ENCODE measurements around the gene BSG. TPM values are rescaled to one million over a fixed set of nuclear protein-coding genes. Genes with fewer than 3 reads are reported as not detected.

Gene BSG
- total RNA-seq, 1 experiment from 2014 or later: 653 TPM

DNA sequence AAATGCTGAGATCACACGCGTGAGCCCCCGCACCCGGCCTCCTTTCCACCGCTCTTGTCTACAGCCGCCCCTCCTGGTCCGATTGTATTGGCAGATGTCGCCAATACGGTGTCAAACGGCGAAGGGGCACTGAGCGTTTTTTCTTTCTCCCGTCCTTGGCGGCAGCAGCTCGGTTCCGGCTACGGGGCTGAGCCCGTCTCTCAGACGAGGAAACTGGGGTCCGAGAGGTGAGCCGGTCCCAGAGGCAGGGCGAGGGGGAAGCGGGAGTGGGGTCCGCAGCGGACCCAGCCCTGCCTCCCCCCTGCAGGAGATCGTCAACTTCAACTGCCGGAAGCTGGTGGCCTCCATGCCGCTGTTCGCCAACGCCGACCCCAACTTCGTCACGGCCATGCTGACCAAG is 40.5 kb downstream of the BSG start:
- H3K4me3 ChIP-seq (ENCODE audit: low read depth in 2 of 2, low read length in 2 of 2): no peak overlapping the region
- H3K27me3 ChIP-seq (ENCODE audit: control insufficient read depth, insufficient read depth, low read length): no peaks in the 10 kb centered on the region
- H3K4me1 ChIP-seq (ENCODE audit: control insufficient read depth, insufficient read depth, low read length): peaks cover 26% of the 10 kb centered on the region
- intact Hi-C loops (cut with micrococcal nuclease; ENCODE audit: unreplicated experiment) (no loop called here), in situ Hi-C loops (cut with HindIII; ENCODE audit: low pct_unique_long_range_greater_than_20kb, low sequenced_read_pairs) (no loop called here)
- no TSS peak for BruUV-seq (replicated peaks)
- no peak for ATAC-seq
- H3K9me3 ChIP-seq (ENCODE audit: control insufficient read depth, insufficient read depth, low read depth, low read length): no peaks in the 10 kb centered on the region
- CTCF ChIA-PET: no interaction called here
- no peaks in the 10 kb centered on the region for H3K36me3 ChIP-seq (ENCODE audit: control insufficient read depth, insufficient read depth, low read length)
- TF ChIP-seq TCF7L2 (IDR thresholded peaks at IDR 0.05; ENCODE audit: low read depth, low read length) (no peak), SIN3A (IDR thresholded peaks at IDR 0.05; ENCODE audit: borderline replicate concordance, insufficient read depth, low read depth, low read length) (no peak)
- no peak overlapping the region for H3K27ac ChIP-seq (ENCODE audit: low read length)
- POLR2A ChIA-PET: no interaction called here
- no peak for DNase-seq (ENCODE audit: low read depth, low spot score)

- Histone ChIP-seq H3K27me3 (ENCODE audit: control insufficient read depth, insufficient read depth, low read length) (no peaks in the 10 kb centered on the region), H3K4me3 (ENCODE audit: low read depth in 2 of 2, low read length in 2 of 2) (no peak overlapping the region), H3K36me3 (ENCODE audit: control insufficient read depth, insufficient read depth, low read length) (no peaks in the 10 kb centered on the region), H3K4me1 (ENCODE audit: control insufficient read depth, insufficient read depth, low read length) (peaks cover 21% of the 10 kb centered on the region), H3K27ac (ENCODE audit: low read length) (no peak overlapping the region), H3K9me3 (ENCODE audit: control insufficient read depth, insufficient read depth, low read depth, low read length) (no peaks in the 10 kb centered on the region)
- no TSS peak for BruUV-seq (replicated peaks)
- ChIA-PET CTCF (no interaction called here), POLR2A (no interaction called here)
- in situ Hi-C loops (cut with HindIII; ENCODE audit: low pct_unique_long_range_greater_than_20kb, low sequenced_read_pairs) (no loop called here), intact Hi-C loops (cut with micrococcal nuclease; ENCODE audit: unreplicated experiment) (no loop called here)
- TF ChIP-seq, protein P1, sequence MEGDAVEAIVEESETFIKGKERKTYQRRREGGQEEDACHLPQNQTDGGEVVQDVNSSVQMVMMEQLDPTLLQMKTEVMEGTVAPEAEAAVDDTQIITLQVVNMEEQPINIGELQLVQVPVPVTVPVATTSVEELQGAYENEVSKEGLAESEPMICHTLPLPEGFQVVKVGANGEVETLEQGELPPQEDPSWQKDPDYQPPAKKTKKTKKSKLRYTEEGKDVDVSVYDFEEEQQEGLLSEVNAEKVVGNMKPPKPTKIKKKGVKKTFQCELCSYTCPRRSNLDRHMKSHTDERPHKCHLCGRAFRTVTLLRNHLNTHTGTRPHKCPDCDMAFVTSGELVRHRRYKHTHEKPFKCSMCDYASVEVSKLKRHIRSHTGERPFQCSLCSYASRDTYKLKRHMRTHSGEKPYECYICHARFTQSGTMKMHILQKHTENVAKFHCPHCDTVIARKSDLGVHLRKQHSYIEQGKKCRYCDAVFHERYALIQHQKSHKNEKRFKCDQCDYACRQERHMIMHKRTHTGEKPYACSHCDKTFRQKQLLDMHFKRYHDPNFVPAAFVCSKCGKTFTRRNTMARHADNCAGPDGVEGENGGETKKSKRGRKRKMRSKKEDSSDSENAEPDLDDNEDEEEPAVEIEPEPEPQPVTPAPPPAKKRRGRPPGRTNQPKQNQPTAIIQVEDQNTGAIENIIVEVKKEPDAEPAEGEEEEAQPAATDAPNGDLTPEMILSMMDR (IDR thresholded peaks at IDR 0.05): no peak
- TF ChIP-seq SIN3A (IDR thresholded peaks at IDR 0.05; ENCODE audit: borderline replicate concordance, insufficient read depth, low read depth, low read length): no peak
- TF ChIP-seq, protein P2, sequence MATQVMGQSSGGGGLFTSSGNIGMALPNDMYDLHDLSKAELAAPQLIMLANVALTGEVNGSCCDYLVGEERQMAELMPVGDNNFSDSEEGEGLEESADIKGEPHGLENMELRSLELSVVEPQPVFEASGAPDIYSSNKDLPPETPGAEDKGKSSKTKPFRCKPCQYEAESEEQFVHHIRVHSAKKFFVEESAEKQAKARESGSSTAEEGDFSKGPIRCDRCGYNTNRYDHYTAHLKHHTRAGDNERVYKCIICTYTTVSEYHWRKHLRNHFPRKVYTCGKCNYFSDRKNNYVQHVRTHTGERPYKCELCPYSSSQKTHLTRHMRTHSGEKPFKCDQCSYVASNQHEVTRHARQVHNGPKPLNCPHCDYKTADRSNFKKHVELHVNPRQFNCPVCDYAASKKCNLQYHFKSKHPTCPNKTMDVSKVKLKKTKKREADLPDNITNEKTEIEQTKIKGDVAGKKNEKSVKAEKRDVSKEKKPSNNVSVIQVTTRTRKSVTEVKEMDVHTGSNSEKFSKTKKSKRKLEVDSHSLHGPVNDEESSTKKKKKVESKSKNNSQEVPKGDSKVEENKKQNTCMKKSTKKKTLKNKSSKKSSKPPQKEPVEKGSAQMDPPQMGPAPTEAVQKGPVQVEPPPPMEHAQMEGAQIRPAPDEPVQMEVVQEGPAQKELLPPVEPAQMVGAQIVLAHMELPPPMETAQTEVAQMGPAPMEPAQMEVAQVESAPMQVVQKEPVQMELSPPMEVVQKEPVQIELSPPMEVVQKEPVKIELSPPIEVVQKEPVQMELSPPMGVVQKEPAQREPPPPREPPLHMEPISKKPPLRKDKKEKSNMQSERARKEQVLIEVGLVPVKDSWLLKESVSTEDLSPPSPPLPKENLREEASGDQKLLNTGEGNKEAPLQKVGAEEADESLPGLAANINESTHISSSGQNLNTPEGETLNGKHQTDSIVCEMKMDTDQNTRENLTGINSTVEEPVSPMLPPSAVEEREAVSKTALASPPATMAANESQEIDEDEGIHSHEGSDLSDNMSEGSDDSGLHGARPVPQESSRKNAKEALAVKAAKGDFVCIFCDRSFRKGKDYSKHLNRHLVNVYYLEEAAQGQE (IDR thresholded peaks at IDR 0.05; ENCODE audit: insufficient read depth in 1 of 2, low read depth in 2 of 2, low read length in 1 of 2): no peak
- TF ChIP-seq TCF7L2 (IDR thresholded peaks at IDR 0.05; ENCODE audit: low read depth, low read length): no peak
- no peak for TF ChIP-seq POLR2AphosphoS5 (IDR thresholded peaks at IDR 0.05; ENCODE audit: low read depth, low read length)
- no peak for ATAC-seq
- DNase-seq (ENCODE audit: low read depth, low spot score): no peak
Observed at GRCh38 chr19:613732-614567, 41.6 kb downstream of the BSG start.

DNA sequence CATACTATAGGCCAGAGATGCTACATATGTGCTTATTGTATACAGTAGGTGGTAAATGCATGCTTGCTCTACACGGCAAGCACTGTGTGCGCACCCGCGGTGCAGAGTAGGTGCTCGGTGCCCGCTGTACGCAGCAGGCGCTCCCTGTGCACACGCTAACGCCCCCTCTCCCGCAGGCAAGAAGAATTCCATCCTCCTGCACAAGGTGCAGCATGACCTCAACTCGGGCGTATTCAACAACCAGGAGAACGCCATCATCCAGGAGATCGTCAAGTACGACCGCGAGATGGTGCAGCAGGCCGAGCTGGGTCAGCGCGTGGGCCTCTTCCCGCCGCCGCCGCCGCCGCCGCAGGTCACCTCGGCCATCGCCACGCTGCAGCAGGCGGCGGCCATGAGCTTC is 43.2 kb downstream of the BSG start:
- intact Hi-C loops (cut with micrococcal nuclease; ENCODE audit: unreplicated experiment): no loop called here
- H3K9me3 ChIP-seq (ENCODE audit: control insufficient read depth, insufficient read depth, low read depth, low read length): no peaks in the 10 kb centered on the region
- no TSS peak for BruUV-seq (replicated peaks)
- no peaks in the 10 kb centered on the region for H3K27me3 ChIP-seq (ENCODE audit: control insufficient read depth, insufficient read depth, low read length)
- in situ Hi-C loops (cut with HindIII; ENCODE audit: low pct_unique_long_range_greater_than_20kb, low sequenced_read_pairs): no loop called here
- TF ChIP-seq POLR2AphosphoS5 (IDR thresholded peaks at IDR 0.05; ENCODE audit: low read depth, low read length) (no peak), SIN3A (IDR thresholded peaks at IDR 0.05; ENCODE audit: borderline replicate concordance, insufficient read depth, low read depth, low read length) (no peak), TCF7L2 (IDR thresholded peaks at IDR 0.05; ENCODE audit: low read depth, low read length) (no peak)
- TF ChIP-seq, protein P1 (IDR thresholded peaks at IDR 0.05): no peak
- TF ChIP-seq, protein P2 (IDR thresholded peaks at IDR 0.05; ENCODE audit: insufficient read depth in 1 of 2, low read depth in 2 of 2, low read length in 1 of 2): no peak
- H3K36me3 ChIP-seq (ENCODE audit: control insufficient read depth, insufficient read depth, low read length): no peaks in the 10 kb centered on the region
- ATAC-seq: no peak
- no peak overlapping the region for H3K4me3 ChIP-seq (ENCODE audit: low read depth in 2 of 2, low read length in 2 of 2)
- CTCF ChIA-PET: no interaction called here
- no peak overlapping the region for H3K27ac ChIP-seq (ENCODE audit: low read length)
- DNase-seq (ENCODE audit: low read depth, low spot score): no peak
- H3K4me1 ChIP-seq (ENCODE audit: control insufficient read depth, insufficient read depth, low read length): peaks cover 9% of the 10 kb centered on the region
- POLR2A ChIA-PET: no interaction called here
